ENCODE results near the gene PLK1.
A peak's percentile ranks its signal among the peaks of the same experiment; 100 is the strongest.
"Not testable (repeated sequence)": the region's sequence is repeated elsewhere in the genome, so short reads cannot be mapped to it uniquely, and the experiment has no call there.

PLK1 gene

GRCh38 chr16:23678430-23679273 is at the start of gene PLK1:
Gene PLK1 (plus strand): TSS chr16:23678889. CDS start chr16:23678933, 44 bp downstream.
- DNase-seq (ENCODE audit: low read depth in 2 of 2), result peak; percentile 61 to 80

- no peak for DNase-seq (ENCODE audit: low read depth in 2 of 2)
These were observed 49.2 kb upstream of the PLK1 start for GRCh38 chr16:23629516-23629915.

- not testable (repeated sequence) for DNase-seq (ENCODE audit: low read depth in 2 of 2)
These were observed 46.8 kb upstream of the PLK1 start for GRCh38 chr16:23631874-23632273.

GRCh38 chr16:23634461-23635036 is 44.1 kb upstream of the PLK1 start:
- no peak for DNase-seq (ENCODE audit: low read depth in 2 of 2)

- DNase-seq (ENCODE audit: low read depth in 2 of 2), result no peak
These were observed 42.7 kb upstream of the PLK1 start for GRCh38 chr16:23635958-23636357.

GRCh38 chr16:23640615-23640930 is 38.1 kb upstream of the PLK1 start:
- no peak for DNase-seq (ENCODE audit: low read depth in 2 of 2)

- DNase-seq (ENCODE audit: low read depth in 2 of 2), result peak; percentile 76 to 83
These were observed 37.5 kb upstream of the PLK1 start, which contains the start of the genes DCTN5 and PALB2 for GRCh38 chr16:23640931-23641765. Gene DCTN5 (plus strand): TSS chr16:23641466. CDS start chr16:23641543, 77 bp downstream. Gene PALB2 (minus strand): TSS chr16:23641310. CDS start chr16:23641157, 153 bp downstream.

GRCh38 chr16:23642246-23642774 is 36.4 kb upstream of the PLK1 start:
- DNase-seq (ENCODE audit: low read depth in 2 of 2), result no peak

GRCh38 chr16:23650674-23651416 is 27.8 kb upstream of the PLK1 start:
- no peak for DNase-seq (ENCODE audit: low read depth in 2 of 2)

- DNase-seq (ENCODE audit: low read depth in 2 of 2), result no peak
These were observed 26.7 kb upstream of the PLK1 start for GRCh38 chr16:23651943-23652468.

GRCh38 chr16:23663918-23664317 is 14.8 kb upstream of the PLK1 start:
- DNase-seq (ENCODE audit: low read depth in 2 of 2), result no peak

- DNase-seq (ENCODE audit: low read depth in 2 of 2), result no peak
These were observed 11.9 kb upstream of the PLK1 start for GRCh38 chr16:23666571-23667354.

- no peak for DNase-seq (ENCODE audit: low read depth in 2 of 2)
These were observed 11.4 kb upstream of the PLK1 start for GRCh38 chr16:23667355-23667659.

GRCh38 chr16:23668225-23668624 is 10.5 kb upstream of the PLK1 start:
- DNase-seq (ENCODE audit: low read depth in 2 of 2), result no peak

- no peak for DNase-seq (ENCODE audit: low read depth in 2 of 2)
These were observed 9.8 kb upstream of the PLK1 start for GRCh38 chr16:23668873-23669272.

- DNase-seq (ENCODE audit: low read depth in 2 of 2), result peak in 1 of 2 donors; percentile 14
These were observed 8.4 kb upstream of the PLK1 start for GRCh38 chr16:23670137-23670776.

- DNase-seq (ENCODE audit: low read depth in 2 of 2), result no peak
These were observed 4.6 kb upstream of the PLK1 start for GRCh38 chr16:23673971-23674614.

- no peak for DNase-seq (ENCODE audit: low read depth in 2 of 2)
These were observed 1.7 kb upstream of the PLK1 start for GRCh38 chr16:23676924-23677480.
